ENCODE measurements around the gene TMEM26.

Gene TMEM26

DNA sequence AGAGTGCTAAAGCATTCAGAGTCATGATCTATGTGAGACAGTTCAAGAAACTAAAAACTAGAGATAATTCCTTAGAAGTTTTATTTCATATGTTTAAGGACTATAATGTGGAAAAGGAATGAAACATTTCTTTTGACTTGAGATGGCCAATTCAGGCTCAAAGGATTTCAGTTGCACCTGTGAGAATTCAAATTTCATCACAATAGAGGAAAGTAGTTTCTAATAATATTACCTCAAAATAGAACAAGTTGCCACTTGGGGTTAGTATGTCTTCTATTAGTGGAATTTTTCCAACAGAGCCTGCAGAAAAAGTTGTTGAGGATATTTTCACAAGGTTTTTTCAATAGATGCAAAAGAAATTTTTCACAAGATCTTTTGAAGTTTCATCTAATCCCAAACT, 37.4 kb downstream of the TMEM26 start:
- no peak for TF ChIP-seq ZFX (IDR thresholded peaks at IDR 0.05; ENCODE audit: borderline replicate concordance)
- no peak for TF ChIP-seq CTCF (IDR thresholded peaks at IDR 0.05)
- H3K27ac ChIP-seq: no peak overlapping the region

GRCh38 chr10:61411706-61412105, 41.5 kb downstream of the TMEM26 start:
- no peak for TF ChIP-seq CTCF (IDR thresholded peaks at IDR 0.05)
- no peak for TF ChIP-seq ZFX (IDR thresholded peaks at IDR 0.05; ENCODE audit: borderline replicate concordance)
- no peak overlapping the region for H3K27ac ChIP-seq

- H3K27ac ChIP-seq: no peak overlapping the region
- TF ChIP-seq ZFX (IDR thresholded peaks at IDR 0.05; ENCODE audit: borderline replicate concordance) (no peak), CTCF (IDR thresholded peaks at IDR 0.05) (no peak)
Measured at GRCh38 chr10:61410353-61411070, 42.7 kb downstream of the TMEM26 start.

DNA sequence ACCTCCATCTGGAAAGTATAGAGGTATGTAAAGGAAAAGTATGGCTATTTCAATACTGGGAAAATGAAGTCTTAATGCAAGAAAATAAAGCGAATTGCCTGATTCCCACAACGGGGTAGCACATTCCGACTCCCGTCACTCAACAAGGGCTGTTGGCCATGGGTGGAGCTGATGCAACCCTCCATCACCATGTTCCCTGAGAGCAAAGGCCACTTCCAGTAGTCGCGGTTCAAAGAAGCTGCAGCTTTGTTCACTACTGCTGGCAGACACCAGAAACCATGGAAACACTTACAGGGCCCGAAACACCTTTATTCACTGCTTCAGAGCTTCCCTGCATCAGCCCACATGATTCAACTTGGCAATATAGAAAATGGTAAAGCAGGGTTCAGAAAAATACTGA, 44.0 kb downstream of the TMEM26 start:
- no peak overlapping the region for H3K27ac ChIP-seq

GRCh38 chr10:61408105-61408504, 45.1 kb downstream of the TMEM26 start:
- H3K27ac ChIP-seq: no peak overlapping the region
- TF ChIP-seq CTCF (IDR thresholded peaks at IDR 0.05) (no peak), ZFX (IDR thresholded peaks at IDR 0.05; ENCODE audit: borderline replicate concordance) (no peak)

More for the DNA sequence above, 44.0 kb downstream of the TMEM26 start:
- no peak for TF ChIP-seq CTCF (IDR thresholded peaks at IDR 0.05)
- TF ChIP-seq ZFX (IDR thresholded peaks at IDR 0.05; ENCODE audit: borderline replicate concordance): no peak

- no peak overlapping the region for H3K27ac ChIP-seq
- TF ChIP-seq ZFX (IDR thresholded peaks at IDR 0.05; ENCODE audit: borderline replicate concordance) (no peak), CTCF (IDR thresholded peaks at IDR 0.05) (no peak)
Measured at GRCh38 chr10:61406736-61407135, 46.4 kb downstream of the TMEM26 start.

GRCh38 chr10:61406242-61406641, 46.9 kb downstream of the TMEM26 start:
- TF ChIP-seq CTCF (IDR thresholded peaks at IDR 0.05) (no peak), ZFX (IDR thresholded peaks at IDR 0.05; ENCODE audit: borderline replicate concordance) (no peak)
- H3K27ac ChIP-seq: no peak overlapping the region
